Endodermal cell (in vitro differentiated cells): ENCODE data around the gene LARP1B. TPM values are rescaled to one million over a fixed set of nuclear protein-coding genes. Genes with fewer than 3 reads are reported as not detected.

Experiments
- DNase-seq: peaks from one replicate; pipeline ENCODE4 v3.0.0-alpha.2; 2017
- H3K27ac ChIP-seq: 2 replicates; pipeline ENCODE4 v1.5.1; 2013; ENCODE audit warnings: mild to moderate bottlenecking, low read depth, low read length, moderate library complexity
- H3K27me3 ChIP-seq: 2 replicates; pipeline ENCODE4 v1.6.1; 2013; ENCODE audit warnings: mild to moderate bottlenecking, low read length, moderate library complexity; ENCODE audit not compliant: insufficient read depth, control insufficient read depth, poor library complexity, severe bottlenecking
- H3K36me3 ChIP-seq: 2 replicates; pipeline ENCODE4 v1.7.0; 2013; ENCODE audit warnings: mild to moderate bottlenecking, low read length, moderate library complexity; ENCODE audit not compliant: control insufficient read depth, insufficient read depth
- H3K4me1 ChIP-seq: one replicate; pipeline ENCODE4 v1.7.0; 2013; ENCODE audit warnings: low read length; ENCODE audit not compliant: control insufficient read depth, insufficient read depth
- H3K4me3 ChIP-seq: 2 replicates; pipeline ENCODE4 v1.5.1; 2013; ENCODE audit warnings: mild to moderate bottlenecking, low read length, moderate library complexity
- H3K9ac ChIP-seq: 2 replicates; pipeline ENCODE4 v1.6.1; 2013; ENCODE audit warnings: mild to moderate bottlenecking, low read length, moderate library complexity; ENCODE audit not compliant: poor library complexity, severe bottlenecking; ENCODE audit errors: extremely low read depth
- H3K9me3 ChIP-seq: 2 replicates; pipeline ENCODE4 v1.6.1; 2013; ENCODE audit warnings: mild to moderate bottlenecking, low read length, moderate library complexity; ENCODE audit not compliant: control insufficient read depth
- H3K27ac Mint-ChIP-seq: 2 replicates; pipeline ENCODE4 v1.8.0; 2020; ENCODE audit warnings: mixed read lengths
- H3K27me3 Mint-ChIP-seq: 2 replicates; pipeline ENCODE4 v1.8.0; 2021; ENCODE audit warnings: mild to moderate bottlenecking, mixed read lengths; ENCODE audit not compliant: insufficient read depth
- H3K36me3 Mint-ChIP-seq: 2 replicates; pipeline ENCODE4 v1.8.0; 2020; ENCODE audit warnings: low read depth, mixed read lengths
- H3K4me1 Mint-ChIP-seq: 2 replicates; pipeline ENCODE4 v1.8.0; 2020; ENCODE audit warnings: mixed read lengths
- H3K4me3 Mint-ChIP-seq: 2 replicates; pipeline ENCODE4 v1.8.0; 2020; ENCODE audit warnings: mild to moderate bottlenecking, moderate library complexity, mixed read lengths
- H3K9me3 Mint-ChIP-seq: 2 replicates; pipeline ENCODE4 v1.8.0; 2020; ENCODE audit warnings: mild to moderate bottlenecking, mixed read lengths
- CTCF ChIP-seq: fragments of 200-600 bp; sonication (generic); conservative IDR thresholded peaks from 2 replicates; pipeline ENCODE4 v1.5.0; 2021; ENCODE audit warnings: antibody characterized with exemption, mild to moderate bottlenecking
- WGBS, 2 experiments: methylation state at CpG; one replicate each; pipeline versions ENCODE4 v1.1.5 to v1.1.7; 2013; ENCODE audit warnings: missing lambda C conversion rate in 2 of 2, mixed read lengths in 1 of 2; ENCODE audit not compliant: insufficient coverage in 1 of 2, insufficient read length in 1 of 2; 5-methylcytosine and 5-hydroxymethylcytosine counted together
- total RNA-seq, 2 donors: library from RNA; stranded (reverse); fragmentation: NEBNext Ultra II Directional in 1 of 2; extraction: Animal tissue kit (Norgen Biotek cat#: 25700) in 1 of 2; gene quantifications; 2 replicates in 1 of 2; 3 replicates in 1 of 2; pipeline ENCODE4 v1.2.1, GENCODE V29; 2021

The LARP1B gene
- total RNA-seq, 2 donors from 2014 or later, result 27.0 to 32.6 TPM

GRCh38 chr4:128220286-128221235 lies 159.4 kb downstream of the LARP1B start:
- H3K27me3 ChIP-seq, result no peaks in the 10 kb centered on the region
- H3K27ac Mint-ChIP-seq, result no peak overlapping the region
- 72 to 85% methylated on average over 3 to 8 of the region's 8 CpGs for WGBS, 2 experiments
- H3K4me1 ChIP-seq, result no peaks in the 10 kb centered on the region
- no peaks in the 10 kb centered on the region for H3K9me3 Mint-ChIP-seq
- H3K36me3 Mint-ChIP-seq, result peaks cover 3% of the 10 kb centered on the region
- H3K4me1 Mint-ChIP-seq, result no peaks in the 10 kb centered on the region
- H3K4me3 ChIP-seq, result no peak overlapping the region
- H3K27ac ChIP-seq, result no peak overlapping the region
- H3K4me3 Mint-ChIP-seq, result no peak overlapping the region
- no peak overlapping the region for H3K9ac ChIP-seq
- no peaks in the 10 kb centered on the region for H3K9me3 ChIP-seq
- H3K36me3 ChIP-seq, result peaks cover 6% of the 10 kb centered on the region
- DNase-seq, result no peak
- H3K27me3 Mint-ChIP-seq, result no peaks in the 10 kb centered on the region
- TF ChIP-seq CTCF, result peak; percentile 56

GRCh38 chr4:128221586-128221985 lies 160.5 kb downstream of the LARP1B start:
- Mint-ChIP-seq H3K27me3 (no peaks in the 10 kb centered on the region), H3K4me1 (no peaks in the 10 kb centered on the region), H3K9me3 (no peaks in the 10 kb centered on the region), H3K36me3 (peaks cover 3% of the 10 kb centered on the region), H3K4me3 (no peak overlapping the region), H3K27ac (no peak overlapping the region)
- TF ChIP-seq CTCF, result no peak
- Histone ChIP-seq H3K4me1 (no peaks in the 10 kb centered on the region), H3K9me3 (no peaks in the 10 kb centered on the region), H3K27me3 (no peaks in the 10 kb centered on the region), H3K9ac (no peak overlapping the region), H3K27ac (no peak overlapping the region), H3K4me3 (no peak overlapping the region), H3K36me3 (peaks cover 6% of the 10 kb centered on the region)
- no peak for DNase-seq

- no peak overlapping the region for H3K4me3 ChIP-seq
- H3K27me3 Mint-ChIP-seq, result no peaks in the 10 kb centered on the region
- no peaks in the 10 kb centered on the region for H3K4me1 Mint-ChIP-seq
- peaks cover 5% of the 10 kb centered on the region for H3K9me3 ChIP-seq
- H3K27me3 ChIP-seq, result no peaks in the 10 kb centered on the region
- H3K9ac ChIP-seq, result no peak overlapping the region
- no peaks in the 10 kb centered on the region for H3K4me1 ChIP-seq
- no peak for TF ChIP-seq CTCF
- H3K27ac Mint-ChIP-seq, result no peak overlapping the region
- no peak overlapping the region for H3K27ac ChIP-seq
- peaks cover 3% of the 10 kb centered on the region for H3K36me3 Mint-ChIP-seq
- DNase-seq, result no peak
- 88 to 100% methylated on average over 1 to 2 of the region's 2 CpGs for WGBS, 2 experiments
- H3K9me3 Mint-ChIP-seq, result peaks cover 3% of the 10 kb centered on the region
- H3K36me3 ChIP-seq, result peaks cover 6% of the 10 kb centered on the region
- no peak overlapping the region for H3K4me3 Mint-ChIP-seq
Observed at GRCh38 chr4:128225148-128225547, 164.0 kb downstream of the LARP1B start.
